Stromal cell of bone marrow (primary cell): ENCODE measurements around the gene TMEM54.

ENCODE experiments used
- DNase-seq: peaks from one replicate; pipeline ENCODE4 v3.0.0-alpha.2; 2012; ENCODE audit warnings: low read depth

The TMEM54 gene, protein sequence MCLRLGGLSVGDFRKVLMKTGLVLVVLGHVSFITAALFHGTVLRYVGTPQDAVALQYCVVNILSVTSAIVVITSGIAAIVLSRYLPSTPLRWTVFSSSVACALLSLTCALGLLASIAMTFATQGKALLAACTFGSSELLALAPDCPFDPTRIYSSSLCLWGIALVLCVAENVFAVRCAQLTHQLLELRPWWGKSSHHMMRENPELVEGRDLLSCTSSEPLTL

DNA sequence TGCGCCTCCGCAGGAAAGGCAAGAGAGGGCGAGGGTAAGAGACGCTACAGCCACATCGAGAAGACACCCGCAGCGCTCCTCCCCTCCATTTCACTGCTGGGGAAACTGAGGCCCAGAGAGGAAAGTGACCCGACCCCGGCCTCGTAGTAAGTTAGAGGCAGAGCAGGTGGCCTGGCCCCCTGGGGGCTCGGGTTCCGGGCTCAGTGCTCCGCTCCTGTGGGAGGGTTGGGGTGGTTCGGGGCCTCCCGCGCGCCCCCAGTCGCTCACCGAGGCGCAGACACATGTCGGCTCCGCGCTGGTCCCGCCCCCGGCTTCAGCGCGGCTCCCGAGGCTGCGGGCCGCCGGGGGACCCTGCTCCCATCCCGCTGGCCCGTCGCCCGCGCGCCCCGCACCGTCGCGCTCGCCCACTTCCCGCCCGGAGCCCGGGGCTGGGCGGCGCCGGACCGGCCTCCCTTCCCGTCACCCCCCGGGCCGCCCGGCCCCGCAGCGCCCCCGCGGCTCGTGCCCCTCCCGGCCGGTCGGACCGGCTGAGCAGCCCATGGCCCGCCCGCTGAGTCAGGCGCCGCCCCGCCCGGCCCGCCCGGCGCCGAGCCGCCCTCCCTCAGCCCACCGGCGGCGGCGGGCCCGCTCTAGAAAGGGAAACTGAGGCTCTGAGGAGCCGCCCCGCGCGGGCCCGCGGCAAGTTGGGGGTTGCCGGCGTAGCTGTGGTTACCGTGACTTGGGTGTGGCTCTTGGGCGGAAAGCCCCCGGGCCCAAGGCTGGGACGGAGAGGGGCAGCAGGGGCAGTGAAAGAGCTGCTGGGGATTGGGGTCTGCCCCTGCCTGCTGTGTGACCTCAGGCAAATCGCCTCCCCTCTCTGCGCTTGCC is at the start of gene TMEM54:
TSS of gene TMEM54 (minus strand) at position 434 of the 867 bp plus-strand sequence. CDS start at position 283, 151 bp downstream.
- no peak for DNase-seq

DNA sequence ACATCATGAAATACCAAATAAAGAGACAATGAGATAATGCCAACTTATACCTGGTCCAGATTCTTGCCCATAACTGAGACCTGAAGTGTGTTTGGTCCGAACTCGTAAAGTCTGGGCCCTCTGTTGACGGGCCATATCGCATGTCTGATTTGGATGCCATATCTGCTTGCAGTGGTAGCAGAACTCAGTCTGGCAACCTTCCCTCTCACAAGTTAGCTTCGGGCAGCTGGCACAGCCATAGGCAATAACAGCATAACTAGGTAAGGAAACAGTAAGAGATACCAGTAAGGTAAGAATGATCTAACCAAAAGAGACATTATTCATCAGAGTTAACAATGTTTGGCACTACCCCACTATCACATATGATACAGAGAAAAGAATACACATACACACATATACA is 48.3 kb upstream of the TMEM54 start:
- DNase-seq = no peak

DNA sequence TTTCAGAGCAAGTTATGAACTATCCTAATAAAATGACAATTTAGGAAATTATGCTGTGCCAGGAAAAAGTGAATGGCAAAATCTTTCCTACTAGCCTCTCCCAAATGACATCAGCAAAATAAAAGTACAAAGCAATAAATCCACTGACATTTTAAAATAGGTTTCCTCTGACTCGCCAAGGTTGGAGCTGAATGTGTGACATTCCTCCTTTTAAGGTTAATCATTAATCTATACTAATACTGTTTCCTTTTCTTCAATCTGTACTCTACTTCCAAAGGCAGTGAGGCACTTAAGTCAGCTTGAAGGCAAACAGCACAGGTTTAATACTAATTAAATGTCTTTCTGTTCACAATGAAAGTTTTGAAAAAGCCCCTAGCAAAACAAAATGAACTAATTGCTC is 47.7 kb upstream of the TMEM54 start:
- DNase-seq = no peak

DNA sequence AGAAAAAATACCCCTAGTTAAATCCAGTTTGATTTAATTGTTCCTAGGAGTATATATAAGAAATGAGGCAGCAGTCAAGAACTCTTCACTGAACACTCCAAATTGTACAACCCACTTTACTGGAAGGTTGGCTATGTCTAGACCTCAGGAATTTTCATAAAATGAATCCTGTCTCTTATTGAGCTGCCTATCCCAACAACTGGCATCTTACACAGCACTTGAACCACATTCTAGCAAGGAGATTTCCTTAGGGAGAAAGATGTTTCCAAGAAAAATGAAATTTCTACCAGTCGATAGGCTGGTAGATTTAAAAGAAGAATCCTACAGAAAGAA is 47.2 kb upstream of the TMEM54 start:
- no peak for DNase-seq

DNA sequence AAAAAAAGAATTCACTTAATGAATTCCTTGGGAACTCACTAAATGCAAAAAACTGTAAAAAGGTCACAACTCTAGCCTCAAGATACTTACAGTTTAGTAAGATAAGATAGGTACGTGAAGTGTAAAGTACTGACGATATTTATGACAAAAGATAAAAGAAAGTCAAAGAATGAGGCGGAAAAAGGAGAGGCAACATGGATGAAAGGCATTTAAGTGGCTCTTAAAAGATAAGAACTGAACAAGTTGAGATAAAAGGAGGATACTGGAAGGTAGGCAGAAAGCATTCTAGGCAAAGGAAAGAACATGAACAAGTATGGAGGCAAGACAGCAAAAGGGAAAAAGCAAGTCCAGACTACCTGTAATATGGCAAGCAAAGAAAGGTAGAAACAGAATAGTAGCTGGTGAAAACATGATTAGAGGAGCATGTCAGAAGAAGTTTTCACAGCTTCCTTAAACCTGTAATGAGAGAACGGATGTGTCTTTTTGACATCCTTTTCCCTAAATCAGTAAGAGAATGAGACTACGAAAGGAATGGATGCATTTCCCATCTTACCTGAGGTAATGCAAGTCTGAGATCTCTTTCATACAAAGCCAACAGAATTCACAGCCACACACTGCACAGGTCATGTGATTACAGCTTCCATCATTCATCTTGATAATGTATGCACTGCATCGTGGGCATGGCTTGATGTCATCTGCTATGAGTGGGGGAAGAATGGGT is 46.6 kb upstream of the TMEM54 start:
- no peak for DNase-seq

DNA sequence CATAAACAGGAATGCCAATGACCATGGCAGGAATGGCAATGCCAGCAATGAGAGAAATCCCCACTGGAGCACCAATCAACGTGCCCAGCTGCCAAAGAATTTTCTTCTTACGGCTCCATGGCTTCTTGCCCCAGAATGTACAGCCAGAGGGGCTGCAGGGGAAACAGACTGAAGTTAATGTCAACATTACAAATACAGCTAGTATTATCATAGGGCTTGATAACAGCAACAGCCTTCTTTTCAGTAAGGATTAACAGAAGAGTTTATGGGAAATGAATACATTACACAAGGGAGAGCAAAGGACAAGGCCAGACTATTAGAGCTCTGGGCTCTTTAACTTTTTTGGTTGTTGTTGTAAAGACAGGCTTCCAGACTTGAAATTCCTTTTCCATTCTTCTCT is 45.2 kb upstream of the TMEM54 start:
- DNase-seq = no peak

DNA sequence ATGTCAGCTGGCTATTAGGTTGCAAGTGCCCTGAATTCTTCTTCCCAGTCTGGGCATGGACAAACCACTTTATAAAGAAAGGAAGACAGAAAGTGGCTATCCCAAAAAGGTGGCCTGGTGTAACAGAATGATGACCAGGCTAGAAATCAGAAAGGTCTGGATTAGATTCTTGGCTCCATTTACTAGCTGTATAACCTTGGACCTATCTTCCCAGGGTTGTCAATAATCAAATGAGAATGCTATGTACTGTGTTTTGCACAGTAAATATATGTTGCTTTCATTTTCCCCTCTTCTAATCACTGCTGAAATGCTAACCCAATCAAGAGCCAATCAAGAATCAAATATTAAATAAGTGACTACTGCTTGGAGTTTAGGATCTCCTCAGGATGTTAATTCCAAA is 43.0 kb upstream of the TMEM54 start:
- DNase-seq = no peak

DNA sequence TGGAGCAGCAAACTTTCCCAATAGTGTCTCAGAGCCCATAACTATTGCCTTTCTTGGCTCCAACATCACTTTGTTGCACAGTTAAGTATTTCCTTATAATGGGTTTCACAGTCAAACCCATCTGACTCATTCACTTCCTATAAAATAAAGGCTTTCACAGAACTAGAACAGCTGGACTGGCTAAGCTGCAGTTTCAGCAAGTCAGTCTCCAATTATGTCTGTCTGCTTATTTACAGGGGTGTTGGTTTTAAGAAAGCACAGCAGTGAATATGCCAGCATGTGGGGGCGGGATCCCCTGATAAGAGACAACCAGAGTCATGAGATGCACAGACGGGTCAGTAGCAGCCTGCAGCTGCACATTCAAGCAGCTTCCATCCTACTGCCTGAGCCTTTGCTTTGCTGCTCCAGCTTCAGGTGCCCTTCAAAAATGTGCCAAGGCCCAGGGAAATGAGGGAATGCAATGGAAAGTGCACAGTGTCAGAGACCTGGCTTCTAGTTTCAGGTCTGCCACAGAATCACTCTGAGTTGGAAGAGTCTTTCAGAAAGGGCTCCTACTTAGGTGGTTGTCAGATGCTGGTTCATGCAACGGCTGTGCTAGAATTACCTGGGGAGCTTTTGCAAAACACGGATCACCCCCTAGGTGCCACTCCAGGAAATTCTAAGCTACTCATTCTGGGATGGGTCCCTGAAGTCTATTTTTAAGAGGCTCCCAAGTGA is 38.6 kb upstream of the TMEM54 start:
- peak; percentile 85 for DNase-seq

DNA sequence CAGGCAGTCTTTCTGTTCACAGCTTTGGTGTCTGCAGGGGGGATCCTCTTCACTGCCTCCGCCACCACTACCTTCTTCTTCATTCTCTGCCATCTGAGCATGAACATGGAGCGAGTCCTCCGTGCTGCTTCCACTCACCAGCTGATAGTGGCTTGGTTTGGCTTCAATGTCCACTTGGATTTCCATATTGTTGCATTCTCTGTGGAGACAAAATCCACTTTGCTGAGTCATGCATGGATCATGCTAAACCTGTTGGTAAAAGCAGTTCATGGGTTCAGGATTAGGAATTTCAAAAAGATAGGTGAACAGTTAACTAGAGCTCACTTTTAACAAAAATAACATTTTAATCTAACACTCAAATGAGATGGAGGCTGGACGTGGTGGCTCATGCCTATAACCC is 35.9 kb upstream of the TMEM54 start:
- no peak for DNase-seq

DNA sequence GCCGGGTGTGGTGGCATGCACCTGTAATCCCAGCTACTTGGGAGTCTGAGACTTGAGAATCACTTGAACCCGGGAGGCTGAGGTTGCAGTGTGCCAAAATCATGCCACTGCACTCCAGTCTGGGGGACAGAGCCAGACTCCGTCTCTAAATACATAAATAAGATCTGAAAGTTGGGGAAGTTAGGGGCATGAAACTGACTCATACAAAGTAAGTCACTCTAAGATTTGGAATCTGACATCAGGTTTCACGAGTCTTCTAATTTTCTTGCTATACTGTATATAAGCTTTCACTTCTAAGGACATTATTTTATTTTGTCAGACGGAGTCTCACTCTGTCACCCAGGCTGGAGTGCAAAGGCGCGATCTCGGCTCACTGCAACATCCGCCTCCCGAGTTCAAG is 33.3 kb upstream of the TMEM54 start:
- no peak for DNase-seq

DNA sequence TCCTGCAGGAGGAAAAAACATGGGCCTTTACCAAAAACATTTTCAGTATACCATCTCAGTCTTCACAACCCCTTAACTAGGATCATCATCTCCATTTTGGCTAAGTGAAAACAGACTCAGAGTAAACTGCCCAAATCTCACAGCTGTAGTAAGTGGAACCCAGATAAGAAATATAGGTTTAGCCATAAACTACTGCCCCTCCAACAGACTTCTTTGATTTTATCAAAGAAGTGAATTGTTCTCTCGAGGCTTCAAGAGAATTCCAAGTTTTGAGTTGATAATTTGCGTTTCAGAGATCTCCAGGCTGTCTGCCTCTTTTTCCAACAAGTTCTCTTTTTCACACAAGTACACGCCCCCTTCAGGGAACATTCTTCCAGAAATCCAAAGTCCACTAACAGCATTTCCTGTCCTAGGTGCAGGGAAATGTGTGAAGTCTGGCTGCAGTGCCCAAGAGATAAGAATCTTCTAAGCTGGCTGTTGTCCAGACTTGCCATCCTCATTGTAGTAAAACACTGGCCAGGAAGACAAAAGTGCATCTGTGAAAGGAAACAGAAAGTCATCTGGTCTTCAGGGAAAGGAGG is 32.6 kb upstream of the TMEM54 start:
- no peak for DNase-seq

DNA sequence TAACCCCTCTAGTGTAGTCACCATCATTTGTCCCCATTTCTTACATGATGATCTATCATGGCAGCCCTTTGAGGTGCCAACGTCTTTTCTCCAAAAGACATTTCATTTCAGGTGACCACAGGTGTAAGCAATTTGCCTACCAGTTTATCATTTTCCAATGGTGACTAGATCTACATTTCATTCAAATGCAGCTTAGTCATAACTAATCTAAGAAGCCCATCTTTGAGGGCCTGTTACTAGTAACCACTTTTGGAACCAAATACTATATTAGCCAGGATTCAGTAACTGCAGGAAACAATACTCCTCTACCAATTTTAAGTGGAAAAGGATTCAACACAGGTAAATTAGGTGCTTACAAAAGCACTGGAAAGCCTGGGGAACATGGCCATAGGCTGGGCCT is 30.6 kb upstream of the TMEM54 start:
- no peak for DNase-seq

DNA sequence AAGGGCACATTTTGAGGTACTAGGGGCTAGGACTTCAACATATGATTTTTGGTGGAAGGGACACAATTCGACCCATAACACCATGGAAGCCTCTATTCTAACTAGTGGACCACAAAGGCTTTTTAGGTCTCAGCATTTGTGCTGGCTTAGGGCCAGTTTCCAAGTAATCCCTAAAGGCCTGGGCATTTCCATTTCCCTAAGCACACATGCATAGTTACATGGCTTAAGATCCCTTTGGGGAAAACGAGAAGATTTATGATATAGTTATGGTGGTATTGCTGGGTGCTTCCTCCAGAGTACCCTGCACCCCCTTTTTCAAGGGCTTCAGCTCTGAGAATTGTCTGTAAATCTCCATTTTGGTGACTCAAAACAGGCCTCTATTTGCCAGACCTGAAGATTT is 28.2 kb upstream of the TMEM54 start:
- no peak for DNase-seq

DNA sequence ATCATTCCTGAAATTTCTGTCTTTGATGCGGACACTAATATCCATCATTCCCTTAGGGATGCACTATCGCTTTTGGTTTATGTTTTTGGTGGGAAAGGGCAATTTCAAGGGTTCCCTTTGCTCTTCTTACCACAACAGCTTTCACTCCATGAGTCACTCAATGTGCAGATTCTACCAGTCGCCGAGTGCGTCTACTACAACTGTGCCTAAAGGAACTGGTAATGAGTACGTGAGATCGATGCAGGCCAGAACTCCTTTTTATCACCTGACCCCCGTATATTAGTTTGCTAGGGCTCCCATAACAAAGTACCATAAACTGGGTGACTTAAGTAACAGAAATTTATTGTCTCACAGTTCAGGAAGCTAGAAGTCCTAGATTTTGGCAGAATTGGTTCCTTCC is 27.5 kb upstream of the TMEM54 start:
- DNase-seq = no peak

DNA sequence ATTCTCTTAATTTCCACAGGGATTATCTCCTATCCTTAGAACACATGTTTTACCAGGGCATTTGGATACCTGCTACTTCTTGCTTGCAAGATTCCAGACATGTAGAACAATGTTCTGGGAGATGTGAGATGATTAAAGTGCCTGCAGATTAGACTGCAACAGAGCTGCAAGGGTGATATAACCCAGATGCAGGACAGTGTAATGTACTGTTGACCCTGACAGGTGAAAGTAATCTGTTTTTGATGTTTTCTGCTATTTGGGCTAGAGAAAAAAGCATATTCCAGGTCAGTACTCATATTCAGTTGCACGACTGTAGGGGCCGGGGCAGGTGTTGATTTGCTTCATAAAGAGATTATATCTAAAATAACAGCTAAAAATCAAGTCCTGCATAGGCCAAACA is 27.1 kb upstream of the TMEM54 start:
- no peak for DNase-seq

DNA sequence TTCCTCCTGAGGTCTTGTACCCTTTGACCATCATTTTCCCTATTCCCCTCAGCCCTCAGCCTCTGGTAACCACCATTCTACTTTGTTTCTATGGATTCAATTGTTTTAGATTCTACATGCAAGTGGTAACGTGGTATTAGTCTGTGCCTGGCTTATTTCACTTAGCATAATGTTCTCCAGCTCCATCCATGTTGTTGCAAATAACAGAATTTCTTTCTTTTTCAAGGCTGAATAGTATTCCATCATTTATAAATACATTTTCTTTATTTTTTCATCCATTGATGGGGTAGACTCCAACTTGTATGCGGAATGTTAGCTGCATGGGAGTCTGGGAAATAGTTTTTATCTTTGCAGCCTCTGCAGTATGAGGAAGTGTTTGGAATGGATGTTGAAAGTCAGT is 26.3 kb upstream of the TMEM54 start:
- no peak for DNase-seq

DNA sequence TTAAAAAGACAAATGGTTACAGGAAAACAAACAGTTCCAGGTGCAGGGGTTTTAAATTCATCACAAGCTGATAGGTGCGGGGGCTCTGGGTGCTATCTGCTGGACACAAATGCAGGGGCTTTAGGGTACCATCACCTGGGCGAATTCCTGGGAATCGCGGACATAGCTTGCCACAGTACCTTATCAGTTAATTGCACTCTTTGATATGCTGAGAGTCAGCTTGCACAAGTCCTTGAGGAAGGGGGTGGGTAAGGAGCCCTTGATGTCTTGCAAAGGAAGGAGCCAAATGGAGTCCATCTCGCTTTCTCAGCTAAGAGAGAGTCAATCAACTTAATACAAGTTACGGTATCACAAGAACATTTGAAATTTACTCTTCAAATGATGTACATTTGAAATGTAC is 25.4 kb upstream of the TMEM54 start:
- no peak for DNase-seq

DNA sequence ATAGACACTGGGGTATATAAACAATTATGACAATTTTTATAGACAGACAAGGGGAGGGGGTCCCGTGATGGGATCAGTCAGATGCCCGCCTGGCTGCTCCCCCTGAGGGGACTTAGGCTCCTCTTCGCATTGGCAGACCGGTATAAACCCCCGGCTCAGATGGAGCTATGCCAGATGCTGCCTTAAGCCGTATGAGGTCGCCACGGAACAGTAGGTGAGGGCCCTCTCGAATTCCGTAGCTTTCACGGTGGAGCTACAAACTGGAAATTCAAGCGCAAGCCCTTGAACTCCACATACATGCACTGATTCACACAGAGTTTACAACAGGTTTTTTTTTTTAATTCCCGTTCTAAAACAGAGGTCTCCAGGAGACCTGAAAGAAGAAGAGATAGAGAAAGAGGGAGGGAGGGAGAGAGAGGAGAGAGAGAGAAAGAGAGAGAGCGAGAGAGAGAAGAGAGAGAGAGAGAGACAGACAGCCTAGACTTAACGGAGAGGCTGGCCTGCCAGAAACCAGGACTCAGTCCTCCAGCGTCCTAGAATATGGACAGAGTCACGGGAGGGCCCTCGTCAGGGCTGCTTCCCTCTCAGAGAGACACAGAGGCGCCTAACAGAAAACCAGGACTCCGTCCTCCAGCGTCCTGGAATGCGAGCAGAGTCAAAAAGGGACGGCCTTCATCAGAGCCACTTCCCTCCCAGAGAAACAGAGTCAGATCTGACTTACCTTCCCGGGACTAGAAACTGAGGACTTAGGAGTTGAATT is 24.4 kb upstream of the TMEM54 start:
- no peak for DNase-seq

DNA sequence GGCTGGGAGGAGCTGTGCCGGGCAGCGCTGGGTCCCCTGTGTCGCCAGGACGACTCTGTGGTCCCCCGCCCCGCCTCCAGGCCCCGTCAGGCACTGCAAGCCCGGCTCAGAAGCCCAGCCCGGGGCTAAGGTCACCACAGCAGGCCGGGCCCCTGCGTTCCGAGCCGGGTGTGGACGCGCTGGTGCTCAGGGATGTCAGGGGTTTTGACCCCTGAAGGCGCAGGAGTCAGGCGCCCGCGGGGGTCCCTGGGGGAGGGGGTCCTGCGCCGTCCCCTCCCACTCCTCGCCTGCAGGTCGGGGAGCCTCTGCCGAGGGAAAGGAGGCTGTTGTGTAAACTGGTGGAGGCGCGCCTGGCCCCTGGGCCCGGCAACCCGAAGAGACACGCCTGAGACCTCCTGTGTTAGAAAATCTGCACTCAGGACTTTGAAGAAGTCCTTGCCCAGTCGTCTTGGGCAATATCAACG is 23.7 kb upstream of the TMEM54 start:
- no peak for DNase-seq

DNA sequence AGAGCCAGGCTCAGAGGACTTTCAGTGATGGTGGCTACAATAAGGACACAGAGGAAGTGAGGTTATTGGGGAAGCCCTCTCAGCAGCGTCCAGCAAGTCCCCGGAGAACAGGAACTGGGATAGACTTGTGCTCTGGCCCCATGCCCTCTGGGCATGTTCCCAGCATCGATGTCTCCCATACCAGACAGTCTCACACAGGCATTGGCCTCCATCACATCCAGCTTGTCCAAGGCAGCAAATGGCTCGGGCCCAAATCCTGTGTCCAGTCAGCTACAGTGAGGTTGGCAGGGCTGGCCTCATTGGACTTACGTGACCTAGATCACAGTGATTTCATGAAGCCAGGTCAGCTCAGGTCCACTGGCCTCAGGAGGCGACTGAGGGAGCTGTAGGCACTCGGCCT is 19.6 kb upstream of the TMEM54 start:
- no peak for DNase-seq
